ENCODE results near the gene ANKMY2.
"Not testable (repeated sequence)": the region's sequence is repeated elsewhere in the genome, so short reads cannot be mapped to it uniquely, and the experiment has no call there.

ANKMY2 gene

GRCh38 chr7:16645593-16646471 is at the start of gene ANKMY2, which contains the start of gene BZW2:
TSS of gene ANKMY2 (minus strand) at chr7:16645754. CDS start at chr7:16645573, 181 bp downstream.
TSS of gene BZW2 (plus strand) at chr7:16646181. CDS start at chr7:16665444, 19,263 bp downstream.
- DNase-seq (ENCODE audit: low read depth in 2 of 2), result peak; percentile 83 to 85

GRCh38 chr7:16694806-16695205 is 49.3 kb upstream of the ANKMY2 start:
- DNase-seq (ENCODE audit: low read depth in 2 of 2), result no peak

- DNase-seq (ENCODE audit: low read depth in 2 of 2), result no peak
Observed at GRCh38 chr7:16693601-16694318, 48.2 kb upstream of the ANKMY2 start.

GRCh38 chr7:16691241-16691640 is 45.7 kb upstream of the ANKMY2 start:
- no peak for DNase-seq (ENCODE audit: low read depth in 2 of 2)

- DNase-seq (ENCODE audit: low read depth in 2 of 2), result no peak
Observed at GRCh38 chr7:16688249-16688648, 42.7 kb upstream of the ANKMY2 start.

GRCh38 chr7:16685535-16685934 is 40.0 kb upstream of the ANKMY2 start:
- no peak for DNase-seq (ENCODE audit: low read depth in 2 of 2)

- DNase-seq (ENCODE audit: low read depth in 2 of 2), result no peak
Observed at GRCh38 chr7:16684935-16685334, 39.4 kb upstream of the ANKMY2 start.

GRCh38 chr7:16678645-16679566 is 33.4 kb upstream of the ANKMY2 start:
- not testable (repeated sequence) for DNase-seq (ENCODE audit: low read depth in 2 of 2)

- DNase-seq (ENCODE audit: low read depth in 2 of 2), result no peak
Observed at GRCh38 chr7:16677978-16678494, 32.5 kb upstream of the ANKMY2 start.

GRCh38 chr7:16675277-16675676 is 29.7 kb upstream of the ANKMY2 start:
- DNase-seq (ENCODE audit: low read depth in 2 of 2), result no peak

GRCh38 chr7:16671811-16672210 is 26.3 kb upstream of the ANKMY2 start:
- no peak for DNase-seq (ENCODE audit: low read depth in 2 of 2)

GRCh38 chr7:16670731-16671344 is 25.3 kb upstream of the ANKMY2 start:
- no peak for DNase-seq (ENCODE audit: low read depth in 2 of 2)

- no peak for DNase-seq (ENCODE audit: low read depth in 2 of 2)
Observed at GRCh38 chr7:16670021-16670420, 24.5 kb upstream of the ANKMY2 start.

- no peak for DNase-seq (ENCODE audit: low read depth in 2 of 2)
Observed at GRCh38 chr7:16669581-16669980, 24.0 kb upstream of the ANKMY2 start.

- no peak for DNase-seq (ENCODE audit: low read depth in 2 of 2)
Observed at GRCh38 chr7:16668978-16669377, 23.4 kb upstream of the ANKMY2 start.

- no peak for DNase-seq (ENCODE audit: low read depth in 2 of 2)
Observed at GRCh38 chr7:16668049-16668858, 22.7 kb upstream of the ANKMY2 start.

GRCh38 chr7:16667355-16667754 is 21.8 kb upstream of the ANKMY2 start:
- DNase-seq (ENCODE audit: low read depth in 2 of 2), result no peak

- no peak for DNase-seq (ENCODE audit: low read depth in 2 of 2)
Observed at GRCh38 chr7:16661924-16662323, 16.4 kb upstream of the ANKMY2 start.

- DNase-seq (ENCODE audit: low read depth in 2 of 2), result no peak
Observed at GRCh38 chr7:16660702-16661464, 15.3 kb upstream of the ANKMY2 start.

All from stimulated activated CD8-positive, alpha-beta memory T cell treated with anti-CD3 and anti-CD28 coated beads, Interleukin-2, amount 100 ng/mL, for 1 hour (primary cell).